ENCODE results near the gene PPME1.

Gene PPME1

DNA sequence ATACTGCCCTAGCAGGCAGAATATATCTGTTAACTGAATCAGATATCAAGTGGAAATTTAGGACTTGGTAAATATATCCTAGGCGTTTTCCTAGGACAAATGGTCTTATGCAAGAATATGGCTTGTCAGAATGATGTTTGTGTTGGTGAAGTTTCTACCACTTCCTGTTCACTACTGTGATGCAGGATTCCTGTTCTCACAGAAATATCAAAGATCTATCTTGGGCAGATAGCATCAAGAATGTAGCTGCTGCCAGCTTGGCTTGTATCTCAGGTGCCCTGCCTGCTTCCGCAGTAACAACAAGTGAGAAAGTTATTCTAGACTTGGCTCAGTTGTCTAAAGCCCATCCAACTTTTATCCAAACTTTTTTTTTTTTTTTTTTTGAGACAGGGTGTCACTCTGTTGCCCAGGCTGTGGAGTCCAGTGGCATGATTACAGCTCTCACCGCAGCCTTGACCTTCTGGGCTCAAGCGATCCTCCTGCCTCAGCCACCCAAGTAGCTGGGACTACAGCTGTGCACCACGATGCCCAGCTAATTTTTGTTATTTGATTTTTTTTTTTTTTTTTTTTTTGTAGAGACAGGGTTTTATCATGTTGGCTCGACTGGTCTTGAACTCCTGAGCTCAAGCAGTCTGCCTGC is 61.3 kb downstream of the PPME1 start:
- DNase-seq = no peak

- no peak for DNase-seq
These were observed 62.6 kb downstream of the PPME1 start for GRCh38 chr11:74233683-74234082.

DNA sequence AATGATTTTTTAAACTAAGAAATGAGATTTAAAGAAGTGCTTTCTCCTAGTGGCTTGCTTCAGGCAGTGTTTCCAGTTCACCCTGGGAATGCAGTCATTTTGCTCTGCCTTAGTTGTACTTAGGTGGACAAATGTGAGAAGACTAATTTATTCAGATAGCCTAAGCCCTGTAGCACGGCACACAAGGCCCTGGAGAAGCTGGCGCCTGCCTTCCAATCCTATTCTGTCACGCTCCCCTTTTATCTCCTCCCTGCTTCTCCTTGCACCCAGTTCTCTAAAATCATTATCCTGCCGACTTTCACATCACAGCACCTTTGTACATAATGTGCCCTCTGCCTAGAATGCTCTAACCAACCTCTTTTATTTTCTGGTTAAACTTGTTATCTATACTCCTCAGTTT is 64.0 kb downstream of the PPME1 start:
- DNase-seq = no peak

DNA sequence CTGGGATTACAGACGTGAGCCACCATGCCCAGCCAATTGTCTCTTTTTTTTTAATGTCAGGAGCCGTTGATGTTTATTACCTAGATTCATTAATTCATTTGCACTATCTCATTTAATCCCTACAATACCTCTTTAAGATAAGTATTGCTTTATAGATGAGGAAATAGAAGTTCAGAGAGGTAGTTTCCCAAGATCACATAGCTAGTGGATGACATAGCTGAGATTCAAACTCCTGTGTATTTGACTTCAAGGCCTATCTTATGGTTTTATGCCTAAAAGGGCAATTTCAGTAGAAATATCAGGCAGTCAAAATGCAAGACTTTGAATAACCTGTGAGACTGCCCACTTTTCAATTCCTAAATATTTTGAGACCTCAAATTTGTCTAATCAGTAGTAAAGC is 66.5 kb downstream of the PPME1 start:
- DNase-seq = no peak

DNA sequence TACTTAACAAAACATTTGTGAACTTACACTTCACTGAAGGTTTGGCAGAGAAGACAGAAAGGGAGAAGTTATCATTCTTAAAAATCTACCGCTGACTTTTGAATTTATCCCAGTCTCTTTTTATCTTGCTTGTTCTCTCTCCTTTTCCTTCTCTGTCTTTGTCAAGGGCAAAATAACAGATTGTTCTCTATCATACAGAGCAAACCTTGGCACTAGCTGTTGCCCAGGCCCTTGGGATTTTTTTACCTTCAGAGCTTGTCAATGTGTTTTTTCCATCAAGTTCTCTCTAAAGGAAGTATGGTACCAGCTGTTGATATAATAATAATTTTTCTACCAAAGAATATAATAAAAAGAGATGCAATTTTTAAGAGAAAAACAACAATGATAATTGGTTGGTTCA is 67.2 kb downstream of the PPME1 start:
- no peak for DNase-seq

GRCh38 chr11:74248469-74248868 is 77.4 kb downstream of the PPME1 start:
- no peak for DNase-seq

- DNase-seq = no peak
These were observed 78.4 kb downstream of the PPME1 start for GRCh38 chr11:74249496-74249895.

GRCh38 chr11:74253361-74253760 is 82.3 kb downstream of the PPME1 start:
- DNase-seq = no peak

DNA sequence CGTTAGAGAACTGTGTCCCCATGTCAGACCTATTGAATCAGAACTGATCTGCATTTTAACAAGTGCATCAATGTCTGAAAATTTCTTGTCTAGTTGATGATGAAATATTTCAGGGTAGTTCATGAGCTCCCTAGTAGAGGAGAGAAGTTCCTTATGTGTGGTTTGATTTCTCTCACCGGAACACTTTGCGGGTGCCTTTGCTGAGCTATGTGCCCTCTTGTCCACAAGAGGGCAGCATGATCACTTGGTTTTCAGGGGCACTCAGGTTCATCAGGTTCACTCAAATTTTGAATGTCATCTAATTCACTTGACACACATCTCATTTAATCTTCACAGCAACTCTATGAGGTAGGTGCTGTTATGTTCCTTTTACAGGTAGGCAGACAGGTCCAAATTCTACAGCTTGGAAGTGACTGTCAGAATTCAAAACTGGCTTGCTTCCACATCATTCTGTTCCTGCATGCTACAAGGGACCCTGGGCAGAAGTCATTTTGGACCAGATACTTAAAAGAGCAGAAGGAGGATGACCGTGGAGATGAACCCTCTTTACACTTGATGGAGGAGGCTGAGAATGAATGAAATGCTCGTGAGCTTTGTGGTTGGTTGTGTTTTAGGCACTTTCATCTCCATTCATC is 84.8 kb downstream of the PPME1 start:
- peak; percentile 53 for DNase-seq

DNA sequence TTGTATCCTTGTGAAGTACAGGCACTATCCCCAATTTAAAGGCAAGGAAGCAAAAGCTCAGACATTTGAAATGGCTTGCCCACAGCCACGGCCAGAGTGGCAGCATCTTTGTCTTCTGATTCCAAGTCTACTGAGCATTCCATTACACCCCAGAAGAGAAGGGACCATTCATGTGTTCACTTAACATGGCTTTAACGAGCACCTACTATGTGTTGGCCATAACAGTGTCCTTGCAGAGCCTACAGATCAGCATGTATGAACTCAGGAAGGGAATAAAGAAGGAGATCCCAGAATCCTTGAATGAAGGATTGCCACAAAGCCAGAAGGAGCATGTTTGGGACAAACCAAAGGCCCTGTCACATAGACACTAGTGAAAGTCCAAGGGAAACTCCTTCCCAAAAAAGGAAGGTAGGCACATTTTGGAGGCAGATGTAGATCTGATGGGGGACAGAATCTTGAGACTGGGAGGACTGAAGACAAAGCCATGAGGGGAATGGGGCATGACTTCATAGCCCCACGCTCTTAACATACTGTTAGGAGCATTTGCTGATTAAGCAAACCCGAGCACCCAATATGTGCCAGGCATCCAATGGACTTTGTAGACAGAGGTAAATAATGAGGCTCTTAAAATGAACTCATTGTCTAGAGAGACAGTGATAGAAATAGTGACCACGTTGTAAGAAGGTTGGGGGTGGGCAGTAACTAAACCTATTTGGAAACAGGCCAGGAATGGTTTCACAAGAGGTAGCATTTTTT is 85.5 kb downstream of the PPME1 start:
- no peak for DNase-seq

DNA sequence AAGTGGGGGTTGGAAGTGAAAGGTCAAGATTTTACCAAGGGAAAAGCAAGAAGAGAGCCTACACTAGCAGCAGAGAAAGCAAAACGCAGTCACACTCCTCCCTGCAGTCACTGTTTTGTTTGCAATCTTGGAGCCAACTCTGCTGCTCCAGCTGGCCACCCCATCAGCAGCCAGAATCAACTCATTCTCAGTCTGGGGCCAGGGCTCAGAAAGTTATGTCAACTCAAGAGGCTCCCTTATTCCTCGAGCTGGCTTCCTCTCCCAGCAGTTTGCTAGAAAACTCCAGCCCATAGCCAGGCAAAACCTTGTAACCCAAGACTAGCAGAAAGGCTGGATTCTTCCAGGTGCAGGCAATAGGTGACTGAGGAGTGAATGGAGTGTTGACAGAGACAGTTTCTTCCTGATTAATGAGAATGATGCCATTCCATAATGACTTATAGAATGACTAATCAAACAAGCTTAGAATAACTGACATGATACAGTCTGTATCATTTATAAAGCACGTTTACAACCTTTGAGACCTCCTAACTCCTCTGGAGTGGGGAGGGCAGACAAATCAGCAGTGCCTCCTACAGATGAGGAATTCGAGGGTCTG is 87.0 kb downstream of the PPME1 start:
- peak; percentile 23 for DNase-seq

GRCh38 chr11:74262725-74263124 is 91.6 kb downstream of the PPME1 start:
- DNase-seq = no peak

GRCh38 chr11:74265256-74265655 is 94.2 kb downstream of the PPME1 start:
- DNase-seq = no peak

GRCh38 chr11:74267014-74267413 is 95.9 kb downstream of the PPME1 start:
- no peak for DNase-seq

DNA sequence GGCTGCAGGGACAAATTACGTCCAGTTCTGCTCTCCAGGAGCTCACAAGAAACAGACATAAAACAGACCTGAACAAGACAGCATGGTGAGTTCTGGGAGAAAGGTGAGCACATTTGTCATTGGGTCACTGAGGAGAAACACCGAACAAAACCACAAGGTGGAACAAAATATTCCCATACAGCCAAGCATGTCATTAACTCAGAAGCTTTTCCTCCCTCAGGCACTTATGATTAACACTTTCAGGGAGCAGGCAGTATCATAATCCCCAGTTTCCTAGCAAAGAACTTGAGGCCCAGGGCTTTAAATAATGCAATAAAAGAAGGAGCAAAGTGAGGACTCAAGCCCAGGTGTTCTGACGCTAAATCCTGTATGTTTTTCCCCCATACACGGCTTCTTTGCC is 97.4 kb downstream of the PPME1 start:
- DNase-seq = no peak

GRCh38 chr11:74269161-74269811 is 98.2 kb downstream of the PPME1 start:
- no peak for DNase-seq

DNA sequence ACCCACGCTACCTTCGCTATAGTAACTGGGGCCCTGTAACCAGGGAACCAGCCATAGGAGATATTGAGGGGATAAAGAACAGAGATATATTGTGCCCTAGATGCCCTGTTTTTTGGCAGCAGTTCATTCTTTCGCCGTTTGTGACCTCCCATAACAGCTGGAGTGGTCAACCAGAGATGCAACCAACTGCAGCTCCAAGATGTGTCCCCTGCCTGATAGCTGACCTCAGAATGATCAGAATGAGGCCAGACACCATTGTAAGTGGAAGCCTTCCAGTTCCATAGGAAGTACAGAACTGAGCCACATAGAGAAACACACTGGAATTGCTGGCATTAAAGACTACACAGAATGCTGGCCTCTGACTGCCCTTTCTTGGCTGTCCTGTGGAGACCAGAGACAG is 101.2 kb downstream of the PPME1 start:
- no peak for DNase-seq

DNA sequence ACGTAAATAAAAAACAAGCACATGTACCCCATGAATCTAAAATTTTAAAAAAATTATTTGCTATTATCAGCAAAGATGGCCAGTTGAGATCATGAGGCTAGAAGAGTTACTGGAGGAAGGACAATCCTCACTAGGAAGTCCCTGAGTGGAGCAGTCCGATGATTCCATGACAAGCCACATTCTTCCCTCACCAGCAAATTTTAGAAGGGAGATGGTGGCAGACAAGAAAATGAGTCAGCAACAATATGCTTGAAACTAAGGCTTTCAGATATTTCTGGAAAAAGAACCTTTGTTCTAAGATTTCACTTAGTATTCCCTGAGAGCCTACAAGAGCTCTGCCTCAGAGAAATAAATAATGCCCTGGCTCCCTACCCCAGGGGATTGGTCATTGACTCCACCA is 105.5 kb downstream of the PPME1 start:
- no peak for DNase-seq

DNA sequence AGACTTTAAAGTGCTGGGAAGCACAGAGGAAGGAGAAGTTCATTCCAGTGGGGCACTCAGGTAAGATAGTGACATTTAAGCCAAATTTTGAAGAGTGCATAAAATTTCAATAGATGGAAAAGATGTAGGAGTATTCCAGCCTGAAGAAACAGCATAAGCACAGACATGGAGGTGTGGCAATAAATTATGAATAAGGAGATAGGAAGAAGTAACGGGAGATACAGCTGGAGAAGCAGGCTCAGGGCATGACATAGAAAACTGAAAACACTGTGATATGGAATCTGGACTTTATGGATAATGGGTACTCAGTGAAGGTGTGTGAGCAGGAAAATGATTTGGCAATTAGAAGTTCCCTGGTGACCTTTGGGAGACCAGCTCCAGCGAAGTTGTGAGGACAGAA is 107.0 kb downstream of the PPME1 start:
- DNase-seq = no peak

DNA sequence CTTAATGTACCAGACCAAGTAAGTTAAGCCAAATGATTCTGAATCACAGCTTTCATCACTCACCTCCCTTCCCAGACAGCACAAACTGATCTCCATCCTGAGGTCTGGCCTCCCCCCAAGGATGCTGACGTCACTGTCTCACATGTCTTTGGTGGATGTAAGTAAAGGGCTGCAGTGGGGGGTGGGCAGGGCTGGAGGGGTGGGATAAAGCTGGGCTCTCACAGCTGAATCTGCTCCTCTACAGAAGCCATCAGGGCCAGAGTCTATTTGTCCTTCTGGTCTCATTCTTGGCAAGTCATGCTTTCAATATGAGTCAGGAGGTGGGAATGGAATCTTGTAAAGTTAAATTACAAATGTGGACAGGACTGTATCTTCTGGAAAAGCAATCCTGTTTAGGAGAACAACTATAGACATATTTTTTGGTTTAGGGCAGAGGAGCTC is 107.7 kb downstream of the PPME1 start:
- peak; percentile 87 for DNase-seq

- no peak for DNase-seq
These were observed 108.2 kb downstream of the PPME1 start for GRCh38 chr11:74279256-74279655.

GRCh38 chr11:74280494-74280893 is 109.4 kb downstream of the PPME1 start:
- DNase-seq = no peak

GRCh38 chr11:74282421-74282820 is 111.3 kb downstream of the PPME1 start:
- no peak for DNase-seq
